ENCODE measurements around the gene SLC11A2.

GRCh38 chr12:51070004-51070403 is 43.8 kb upstream of the SLC11A2 start:
- TF ChIP-seq CTCF (IDR thresholded peaks at IDR 0.05; ENCODE audit: poor library complexity) = no peak
- TF ChIP-seq EZH2phosphoT487 (IDR thresholded peaks at IDR 0.05; ENCODE audit: low read depth, severe bottlenecking, unreplicated experiment) = no peak
- TF ChIP-seq EZH2 (IDR thresholded peaks at IDR 0.05; ENCODE audit: borderline replicate concordance) = no peak
